ENCODE results near the gene LIPI. TPM values are rescaled to one million over a fixed set of nuclear protein-coding genes. Genes with fewer than 3 reads are reported as not detected.

Gene LIPI
- total RNA-seq: not detected
- not detected for polyA plus RNA-seq
- long read RNA-seq, donor 1: 0 reads
- long read RNA-seq, donor 2: 0 reads
- long read RNA-seq, donor 3: 0 reads

DNA sequence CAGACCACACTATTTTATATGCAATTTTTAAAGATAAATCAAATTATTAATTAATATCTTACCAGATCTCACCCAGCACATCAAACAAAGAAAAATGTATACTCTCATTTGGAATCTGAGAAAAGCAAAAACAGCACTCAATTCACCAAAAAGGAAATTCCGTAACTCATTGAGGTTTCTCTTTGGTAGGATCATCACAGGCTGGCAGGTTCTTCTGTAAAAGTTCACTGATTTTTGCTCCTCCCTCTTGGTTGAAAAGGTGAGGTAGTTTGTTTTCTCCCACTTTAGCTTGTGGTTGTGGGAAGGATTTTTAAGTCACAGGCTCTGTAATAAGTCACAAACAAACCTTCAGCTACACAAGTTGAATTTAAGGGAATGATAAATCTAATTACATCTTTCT lies at the start of gene LIPI:
Gene LIPI (minus strand): TSS at position 218 of the 400 bp plus-strand sequence. CDS start 110 bp downstream, at position 108.
- Histone ChIP-seq H3K27me3 (peaks cover 0 to 26% (median 10%) of the 10 kb centered on the region in 7 donors), H3K4me3 (no peak within 1 kb of the TSS), H3K4me1 (peaks cover 0 to under 1% (median 0%) of the 10 kb centered on the region in 9 donors), H3K27ac (no peak within 1 kb of the TSS), H3K9me3 (no peaks in the 10 kb centered on the region), H3K36me3 (no peaks in the 10 kb centered on the region)
- intact Hi-C loops (cut with DNase I): no loop called here
- TF ChIP-seq CTCF (IDR thresholded peaks at IDR 0.05): no peak
- DNase-seq: no peak
- ATAC-seq: no peak
- WGBS, 2 donors: 81 to 87% methylated on average over 1 of the region's 1 CpG

GRCh38 chr21:14260174-14260764 lies 49.5 kb upstream of the LIPI start:
- no peak overlapping the region for H3K27ac ChIP-seq
- no peak for DNase-seq
- no peak for ATAC-seq
- whole genome bisulfite sequencing, 2 donors: 38 to 43% methylated on average over 1 of the region's 1 CpG
- no peaks in the 10 kb centered on the region for H3K4me1 ChIP-seq
- intact Hi-C loops (cut with DNase I): loop anchor here in 2 of 10 donors (2.0 to 10.0 kb wide), 2 partner anchors 1223 to 1335 kb away; no protein-coding TSS in a partner anchor
- H3K4me3 ChIP-seq: no peak overlapping the region
- no peaks in the 10 kb centered on the region for H3K36me3 ChIP-seq
- no peak for TF ChIP-seq CTCF (IDR thresholded peaks at IDR 0.05)
- peaks cover 0 to 9% (median 0%) of the 10 kb centered on the region in 7 donors for H3K27me3 ChIP-seq
- H3K9me3 ChIP-seq: no peaks in the 10 kb centered on the region

GRCh38 chr21:14259747-14260146 lies 49.0 kb upstream of the LIPI start:
- H3K4me1 ChIP-seq: no peaks in the 10 kb centered on the region
- H3K9me3 ChIP-seq: no peaks in the 10 kb centered on the region
- intact Hi-C loops (cut with DNase I): loop anchor here in 7 of 10 donors (2.0 to 10.0 kb wide), 6 partner anchors 603 to 1335 kb away; no protein-coding TSS in a partner anchor
- no peak overlapping the region for H3K27ac ChIP-seq
- peaks cover 0 to 7% (median 0%) of the 10 kb centered on the region in 7 donors for H3K27me3 ChIP-seq
- DNase-seq (no peak), ATAC-seq (peak in 3 of 8 donors; percentile 57 to 63 (median 61))
- WGBS, 2 donors: 38 to 43% methylated on average over 3 of the region's 3 CpGs
- H3K36me3 ChIP-seq: no peaks in the 10 kb centered on the region
- no peak overlapping the region for H3K4me3 ChIP-seq
- peak in 8 of 9 donors; percentile 27 to 69 (median 59) for TF ChIP-seq CTCF (IDR thresholded peaks at IDR 0.05)

DNA sequence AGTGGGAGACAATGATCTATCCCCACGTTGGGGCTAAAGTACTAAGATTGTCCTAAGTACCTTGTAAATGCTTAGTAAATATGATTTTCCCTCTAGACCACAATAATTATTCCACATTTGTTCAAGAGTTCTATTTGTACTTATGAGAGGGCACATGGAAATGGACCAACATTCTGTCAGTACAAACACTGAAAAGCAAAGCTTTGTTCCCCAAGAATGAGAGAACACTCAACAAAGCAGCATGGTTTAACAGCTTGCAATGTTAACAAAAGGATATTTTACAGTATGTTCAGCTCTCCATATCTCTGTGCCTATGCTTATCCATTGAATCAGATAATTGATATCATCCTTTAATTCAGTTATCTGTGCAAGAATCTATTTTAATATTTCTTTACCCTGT lies 40.6 kb upstream of the LIPI start:
- Histone ChIP-seq H3K4me3 (no peak overlapping the region), H3K27ac (no peak overlapping the region), H3K36me3 (no peaks in the 10 kb centered on the region), H3K9me3 (no peaks in the 10 kb centered on the region), H3K27me3 (peaks cover 0 to 7% (median 3%) of the 10 kb centered on the region in 7 donors), H3K4me1 (peaks cover 0 to 4% (median 0%) of the 10 kb centered on the region in 9 donors)
- WGBS, 2 donors: 21 to 38% methylated on average over 1 of the region's 1 CpG
- ATAC-seq (no peak), DNase-seq (no peak)
- no peak for TF ChIP-seq CTCF (IDR thresholded peaks at IDR 0.05)
- intact Hi-C loops (cut with DNase I): loop anchor here in 5 of 10 donors (5.0 to 10.0 kb wide), 3 partner anchors 1233 to 1343 kb away; no protein-coding TSS in a partner anchor
